RWPE1 (cell line): ENCODE results near the gene CBX5.
"Not testable (repeated sequence)": the region's sequence is repeated elsewhere in the genome, so short reads cannot be mapped to it uniquely, and the experiment has no call there.

Source experiments
- CTCF ChIA-PET: fragments of 350-600 bp; sonication (Branson Sonifier 250); formaldehyde crosslinking; extraction: SDS; loops from one replicate; lab custom pipeline; 2021; lab: Yijun Ruan, JAX
- POLR2A ChIA-PET: fragments of 400-600 bp; formaldehyde crosslinking; extraction: SDS; loops from one replicate; lab custom pipeline; 2020; ENCODE audit warnings: antibody characterized with exemption; ENCODE audit not compliant: low non-redundant PET; lab: Yijun Ruan, JAX
- DNase-seq: peaks from one replicate; pipeline ENCODE4 v3.0.0; 2012; ENCODE audit warnings: low spot score
- H3K27ac ChIP-seq: fragments of 450-650 bp; 2 replicates; pipeline ENCODE4 v1.5.1; 2017
- TF ChIP-seq, protein P1 (sequence below): fragments of 450-650 bp; conservative IDR thresholded peaks from 2 replicates; pipeline ENCODE4 v1.5.1; 2017; ENCODE audit warnings: low read depth, mild to moderate bottlenecking

CBX5 gene

DNA sequence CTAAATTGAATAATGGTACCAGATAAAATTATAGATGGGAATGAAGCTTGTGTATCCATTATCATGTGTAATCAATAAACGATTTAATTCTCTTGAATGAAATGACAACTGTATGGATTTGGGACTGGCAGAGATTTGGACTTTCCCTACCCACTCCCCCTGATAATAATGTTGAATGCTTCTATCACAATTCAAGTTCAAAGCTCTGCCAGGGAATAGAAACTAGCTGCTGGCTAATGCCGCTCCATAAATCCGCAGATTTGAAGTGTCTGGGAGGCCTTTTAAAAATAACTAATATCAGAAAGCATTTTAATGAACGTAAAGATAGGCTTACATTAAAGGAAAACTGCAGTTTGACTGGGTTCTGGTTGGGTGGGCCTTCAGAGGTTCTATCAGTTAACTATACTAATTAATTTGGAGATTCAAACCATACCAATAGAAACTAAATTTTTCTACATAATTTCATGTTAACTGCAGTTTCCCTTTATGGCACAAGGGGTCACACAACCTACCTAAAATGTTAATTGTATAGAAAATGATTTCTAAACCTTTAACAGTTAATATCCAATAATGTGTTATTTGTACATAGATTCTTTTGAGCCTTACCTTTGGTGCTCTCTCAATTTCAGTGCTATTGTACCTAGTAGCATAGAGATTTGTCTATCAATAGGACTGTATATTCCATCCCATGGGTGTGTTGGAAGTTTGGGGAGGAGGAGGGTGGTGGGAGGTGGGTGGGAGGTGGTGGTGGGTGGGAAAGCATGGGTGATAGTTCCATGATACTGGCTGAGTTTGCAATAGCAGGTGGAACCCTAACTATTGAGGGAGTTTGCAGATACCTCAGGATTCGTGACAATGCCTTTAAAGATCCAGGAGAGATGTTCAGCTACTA, 5.5 kb upstream of the CBX5 start:
- H3K27ac ChIP-seq: peak overlapping the region; percentile 65
- TF ChIP-seq, protein P1, sequence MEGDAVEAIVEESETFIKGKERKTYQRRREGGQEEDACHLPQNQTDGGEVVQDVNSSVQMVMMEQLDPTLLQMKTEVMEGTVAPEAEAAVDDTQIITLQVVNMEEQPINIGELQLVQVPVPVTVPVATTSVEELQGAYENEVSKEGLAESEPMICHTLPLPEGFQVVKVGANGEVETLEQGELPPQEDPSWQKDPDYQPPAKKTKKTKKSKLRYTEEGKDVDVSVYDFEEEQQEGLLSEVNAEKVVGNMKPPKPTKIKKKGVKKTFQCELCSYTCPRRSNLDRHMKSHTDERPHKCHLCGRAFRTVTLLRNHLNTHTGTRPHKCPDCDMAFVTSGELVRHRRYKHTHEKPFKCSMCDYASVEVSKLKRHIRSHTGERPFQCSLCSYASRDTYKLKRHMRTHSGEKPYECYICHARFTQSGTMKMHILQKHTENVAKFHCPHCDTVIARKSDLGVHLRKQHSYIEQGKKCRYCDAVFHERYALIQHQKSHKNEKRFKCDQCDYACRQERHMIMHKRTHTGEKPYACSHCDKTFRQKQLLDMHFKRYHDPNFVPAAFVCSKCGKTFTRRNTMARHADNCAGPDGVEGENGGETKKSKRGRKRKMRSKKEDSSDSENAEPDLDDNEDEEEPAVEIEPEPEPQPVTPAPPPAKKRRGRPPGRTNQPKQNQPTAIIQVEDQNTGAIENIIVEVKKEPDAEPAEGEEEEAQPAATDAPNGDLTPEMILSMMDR: 0 out of 2 replicates have a peak, but pooled peaks have one; percentile 13
- ChIA-PET CTCF (interaction anchor here (1.2 kb wide), 1 partner anchor 40 kb away, joined by 4 read pairs; the partner anchor contains the start of gene COPZ1), POLR2A (interaction anchor here (0.6 kb wide), 1 partner anchor 40 kb away, joined by 3 read pairs; no protein-coding TSS in a partner anchor)
- no peak for DNase-seq

DNA sequence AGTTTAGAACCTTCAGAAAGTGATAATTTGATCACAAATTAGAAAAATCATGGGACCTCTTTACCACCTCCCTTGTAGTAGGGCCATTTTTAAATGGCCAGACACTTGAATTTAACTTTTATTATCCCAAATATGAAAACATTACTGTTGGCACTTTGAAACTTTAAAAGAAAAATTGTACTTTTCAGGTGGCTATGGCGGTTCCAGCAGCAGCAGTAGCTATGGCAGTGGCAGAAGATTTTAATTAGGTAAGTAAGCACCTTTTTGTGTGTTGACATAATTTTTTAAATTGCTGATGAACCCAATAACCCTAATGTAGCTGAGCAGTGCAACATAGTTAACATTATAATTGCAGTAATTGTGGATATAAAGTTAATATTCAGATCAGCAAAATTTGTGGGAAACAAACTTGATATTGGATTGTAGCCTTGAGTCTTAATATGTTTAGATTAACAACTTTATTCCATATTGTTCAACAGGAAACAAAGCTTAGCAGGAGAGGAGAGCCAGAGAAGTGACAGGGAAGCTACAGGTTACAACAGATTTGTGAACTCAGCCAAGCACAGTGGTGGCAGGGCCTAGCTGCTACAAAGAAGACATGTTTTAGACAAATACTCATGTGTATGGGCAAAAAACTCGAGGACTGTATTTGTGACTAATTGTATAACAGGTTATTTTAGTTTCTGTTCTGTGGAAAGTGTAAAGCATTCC, 4.3 kb upstream of the CBX5 start:
- CTCF ChIA-PET: interaction anchor here (0.6 to 0.7 kb wide), 2 partner anchors 110 to 1825 kb away, joined by 3 read pairs; no protein-coding TSS in a partner anchor
- DNase-seq, POLR2A ChIA-PET, H3K27ac ChIP-seq: not testable (repeated sequence)

DNA sequence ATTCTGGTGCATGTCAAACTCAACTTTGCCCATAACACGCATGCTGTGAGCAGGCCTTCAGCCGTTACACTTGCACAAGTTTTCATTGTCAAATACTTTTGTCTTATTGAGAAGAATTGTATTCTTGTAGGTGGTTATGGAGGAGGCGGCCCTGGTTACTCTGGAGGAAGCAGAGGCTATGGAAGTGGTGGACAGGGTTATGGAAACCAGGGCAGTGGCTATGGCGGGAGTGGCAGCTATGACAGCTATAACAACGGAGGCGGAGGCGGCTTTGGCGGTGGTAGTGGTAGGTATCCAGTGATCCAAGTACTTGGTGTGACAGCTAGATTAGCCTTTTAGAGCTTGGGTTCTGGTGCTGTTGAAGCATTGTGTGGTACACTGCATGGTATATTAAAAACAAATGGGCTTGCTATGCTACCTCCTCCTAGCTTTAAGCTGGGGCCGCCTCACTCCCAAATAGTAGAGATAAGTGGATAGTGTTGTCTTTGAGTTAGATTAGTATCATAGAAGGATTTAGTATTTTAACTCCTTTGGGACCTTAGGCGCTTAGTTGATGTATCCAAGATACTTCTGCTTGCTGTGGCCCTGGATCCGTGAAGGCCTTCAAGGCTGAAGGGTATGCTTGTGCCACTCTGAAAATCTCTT, 3.1 kb upstream of the CBX5 start:
- TF ChIP-seq, protein P1: no peak
- H3K27ac ChIP-seq: peak overlapping the region; percentile 69
- no peak for DNase-seq
- ChIA-PET POLR2A (no interaction called here), CTCF (no interaction called here)

DNA sequence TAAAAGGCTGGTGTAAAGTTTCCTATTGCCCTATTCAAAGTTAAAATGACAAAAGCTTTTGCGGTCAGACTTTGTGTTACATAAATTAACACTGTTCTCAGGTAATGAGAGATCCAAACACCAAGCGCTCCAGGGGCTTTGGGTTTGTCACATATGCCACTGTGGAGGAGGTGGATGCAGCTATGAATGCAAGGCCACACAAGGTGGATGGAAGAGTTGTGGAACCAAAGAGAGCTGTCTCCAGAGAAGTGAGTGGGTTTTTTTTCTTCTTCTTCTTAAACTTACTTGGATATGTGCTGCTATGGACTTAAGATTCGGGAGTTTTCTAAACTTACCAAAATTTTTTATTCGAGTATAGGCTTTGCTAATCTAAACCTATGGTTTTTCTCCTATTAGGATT, 1.8 kb upstream of the CBX5 start:
- CTCF ChIA-PET, H3K27ac ChIP-seq, DNase-seq, POLR2A ChIA-PET: not testable (repeated sequence)

DNA sequence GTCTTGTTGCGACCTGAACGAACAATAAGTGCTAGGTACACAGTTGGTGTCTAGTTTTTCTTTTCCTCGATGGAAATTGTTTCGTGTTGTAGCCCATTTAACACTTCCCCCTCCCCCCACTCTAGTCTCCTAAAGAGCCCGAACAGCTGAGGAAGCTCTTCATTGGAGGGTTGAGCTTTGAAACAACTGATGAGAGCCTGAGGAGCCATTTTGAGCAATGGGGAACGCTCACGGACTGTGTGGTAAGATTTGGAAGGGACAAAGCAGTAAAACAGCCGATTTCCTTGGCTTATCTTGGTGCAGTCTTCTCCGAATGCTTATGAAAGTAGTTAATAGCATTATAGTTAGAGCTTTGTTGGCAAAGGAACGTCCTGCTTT, 1.3 kb upstream of the CBX5 start:
- DNase-seq, POLR2A ChIA-PET, CTCF ChIA-PET: not testable (repeated sequence)
- peak overlapping the region; percentile 97 for H3K27ac ChIP-seq

DNA sequence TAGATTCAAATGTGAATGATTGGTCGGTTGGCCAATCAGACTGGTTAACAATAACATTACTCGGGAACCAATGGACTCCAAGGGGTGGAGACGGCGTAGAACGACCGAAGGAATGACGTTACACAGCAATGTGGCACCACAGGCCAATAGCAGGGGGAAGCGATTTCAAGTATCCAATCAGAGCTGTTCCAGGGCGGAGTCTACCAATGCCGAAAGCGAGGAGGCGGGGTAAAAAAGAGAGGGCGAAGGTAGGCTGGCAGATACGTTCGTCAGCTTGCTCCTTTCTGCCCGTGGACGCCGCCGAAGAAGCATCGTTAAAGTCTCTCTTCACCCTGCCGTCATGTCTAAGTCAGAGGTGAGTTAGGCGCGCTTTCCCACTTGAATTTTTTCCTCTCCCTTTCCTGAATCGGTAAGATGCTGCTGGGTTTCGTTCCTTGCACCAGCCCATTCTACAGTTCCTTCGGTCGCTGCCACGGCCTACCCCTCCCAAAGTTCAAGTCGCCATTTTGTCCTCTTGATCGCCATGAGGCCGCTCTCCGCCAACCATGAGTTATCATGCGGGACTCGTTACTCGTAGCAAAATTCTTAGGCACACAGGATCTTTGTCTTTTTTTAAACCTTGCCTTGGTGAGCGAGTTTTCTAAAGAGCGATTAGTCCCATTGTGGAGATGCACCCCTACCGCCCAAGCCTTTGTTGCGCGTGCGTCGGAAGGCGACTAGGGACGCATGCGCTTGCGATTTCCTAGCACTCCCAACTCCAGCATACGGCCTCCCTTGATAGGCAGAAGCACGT, 742 bp upstream of the CBX5 start, which contains the start of gene HNRNPA1:
TSS of gene HNRNPA1 (plus strand) at position 259 of the 793 bp plus-strand sequence. CDS start at position 341, 82 bp downstream.
- DNase-seq: peak; percentile 99
- CTCF ChIA-PET: no interaction called here
- TF ChIP-seq, protein P1: no peak
- POLR2A ChIA-PET: interaction anchor here (0.7 to 1.8 kb wide), 6 partner anchors 9 to 222 kb away, joined by 3 to 6 read pairs (median 3); partner anchors contain the start of gene COPZ1
- H3K27ac ChIP-seq: peak within 1 kb of the TSS; percentile 97

DNA sequence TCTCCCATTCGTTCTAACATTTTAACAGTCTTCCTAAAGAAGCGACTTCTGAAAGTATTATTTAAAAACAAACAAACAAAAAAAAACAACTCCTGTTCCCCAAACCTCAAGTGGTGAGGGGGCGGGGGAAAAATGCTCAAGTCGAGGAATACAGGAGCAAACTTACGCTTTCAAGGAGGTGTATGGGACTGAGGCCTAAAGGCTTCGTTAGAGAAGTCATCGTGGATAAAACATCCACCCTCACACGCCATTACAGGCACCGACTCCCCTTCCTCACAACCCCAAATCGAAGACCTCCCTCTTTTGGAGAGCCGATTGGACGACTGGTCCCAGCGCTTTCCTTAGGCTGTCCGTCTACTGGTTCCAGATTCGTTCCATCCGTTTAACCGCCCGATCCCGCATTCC, 693 bp downstream of the CBX5 start:
- peak overlapping the region; percentile 97 for H3K27ac ChIP-seq
- ChIA-PET CTCF (interaction anchor here (0.7 kb wide), 1 partner anchor 1699 kb away, joined by 3 read pairs; no protein-coding TSS in a partner anchor), POLR2A (interaction anchor here (0.6 to 1.8 kb wide), 2 partner anchors 11 to 17 kb away, joined by 3 to 6 read pairs; no protein-coding TSS in a partner anchor)
- TF ChIP-seq, protein P1: no peak
- no peak for DNase-seq
